Stomach (tissue), 9 donors: ENCODE results near the gene UCN2. TPM values are rescaled to one million over a fixed set of nuclear protein-coding genes. Genes with fewer than 3 reads are reported as not detected.

Experiments used
- DNase-seq, 2 donors: peaks; one replicate each; pipeline versions ENCODE4 v3.0.0 to v3.0.0-alpha.2; 2013 to 2019
- H3K27ac ChIP-seq, 5 donors: fragments of 200-600 bp in 4 of 5; sonication (generic) in 4 of 5; one replicate each; pipeline ENCODE4 v1.5.1; 2013 to 2019; ENCODE audit warnings: mild to moderate bottlenecking in 1 of 5, moderate library complexity in 1 of 5
- H3K27me3 ChIP-seq, 3 donors: fragments of 200-600 bp; sonication (generic); one replicate each; pipeline ENCODE4 v1.5.1; 2017 to 2019; ENCODE audit warnings: mixed run types in 1 of 3
- H3K36me3 ChIP-seq, 4 donors: fragments of 200-600 bp; sonication (generic); 1 replicate in 3 of 4; 2 replicates in 1 of 4; pipeline ENCODE4 v1.5.1; 2016 to 2019
- H3K4me1 ChIP-seq, 4 donors: fragments of 200-600 bp; sonication (generic); one replicate each; pipeline ENCODE4 v1.5.1; 2016 to 2019
- H3K4me3 ChIP-seq, 4 donors: fragments of 200-600 bp; sonication (generic) in 3 of 4; one replicate each; pipeline ENCODE4 v1.5.1; 2016 to 2019; ENCODE audit warnings: mild to moderate bottlenecking in 1 of 4
- H3K9me3 ChIP-seq, 4 donors: fragments of 200-600 bp; sonication (generic); one replicate each; pipeline ENCODE4 v1.5.1; 2016 to 2019
- EP300 ChIP-seq: sonication (generic); formaldehyde crosslinking; IDR thresholded peaks from one replicate; pipeline ENCODE4 v1.6.1; 2017; ENCODE audit warnings: antibody characterized with exemption
- POLR2A ChIP-seq, 4 donors: fragments of 450-650 bp; IDR thresholded peaks; one replicate each; pipeline ENCODE4 v1.6.1; 2016; ENCODE audit warnings: antibody characterized with exemption in 4 of 4, control low read depth in 2 of 4, mild to moderate bottlenecking in 1 of 4, moderate library complexity in 1 of 4
- POLR2AphosphoS5 ChIP-seq, 3 donors: sonication (generic); formaldehyde crosslinking; IDR thresholded peaks; one replicate each; pipeline ENCODE4 v1.6.1; 2016; ENCODE audit warnings: antibody characterized with exemption in 3 of 3
- whole genome bisulfite sequencing, 5 donors: extraction: QIAGEN DNeasy Blood & Tissue Kit in 3 of 5; methylation state at CpG; one replicate each; pipeline versions ENCODE4 v1.1.5 to v1.1.7; 2013 to 2018; 5-methylcytosine and 5-hydroxymethylcytosine counted together
- intact Hi-C: fragments of 100-400 bp; cut with DNase I; formaldehyde crosslinking; loops from one replicate; pipeline ENCODE4 v1.15.1; 2023; ENCODE audit warnings: low total_unique reads
- polyA plus RNA-seq, 3 donors: library from polyadenylated mRNA; stranded (reverse); fragments of 200-250 nt; gene quantifications; one replicate each; pipeline ENCODE4 v1.2.3, GENCODE V29; 2013
- total RNA-seq, 5 donors: library from RNA; depleted of rRNA; stranded (reverse); fragments of >200 nt; gene quantifications; one replicate each; pipeline versions ENCODE4 v1.1.0 to v1.2.3, GENCODE V29; 2014 to 2016
- TF ChIP-seq, protein P1 (sequence below), 7 experiments: fragments of 450-650 bp in 4 of 7; fragments of 200-600 bp in 3 of 7; sonication (generic) in 3 of 7; IDR thresholded peaks; one replicate each; pipeline ENCODE4 v1.5.1; 2016 to 2019; ENCODE audit warnings: antibody characterized with exemption in 7 of 7, control low read depth in 2 of 7, mild to moderate bottlenecking in 1 of 7
- donor health status: healthy with polysubstance abuse.
- donor health status: Bipolar disorder and iron deficiency.
- donor health status: healthy.

UCN2 gene
- total and polyA plus RNA-seq, 8 donors, result 0.31 to 3.3 (median 0.48) TPM; not detected in 4

DNA sequence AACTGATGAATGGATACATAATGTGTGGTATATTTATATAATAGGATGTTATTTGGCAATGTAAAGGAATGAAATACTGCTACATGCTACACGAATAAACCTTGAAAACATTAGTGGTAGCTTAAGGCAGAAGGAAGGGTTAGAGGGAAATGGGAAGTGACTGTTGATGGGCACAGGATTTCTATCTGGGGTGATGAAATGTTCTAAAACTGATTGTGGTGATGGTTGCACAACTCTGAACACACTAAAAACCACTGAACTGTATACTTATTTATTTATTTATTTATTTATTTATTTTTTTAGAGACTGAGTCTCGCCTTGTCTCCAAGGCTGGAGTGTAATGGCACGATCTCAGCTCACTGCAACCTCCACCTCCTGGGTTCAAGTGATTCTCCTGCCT lies 34.8 kb downstream of the UCN2 start:
- Histone ChIP-seq H3K4me3 (no peak overlapping the region), H3K27me3 (no peaks in the 10 kb centered on the region), H3K36me3 (peaks cover 0 to 15% (median 9%) of the 10 kb centered on the region in 4 donors), H3K27ac (peak overlapping the region in 1 of 5 donors; percentile 10), H3K4me1 (no peaks in the 10 kb centered on the region), H3K9me3 (no peaks in the 10 kb centered on the region)
- intact Hi-C loops, result no loop called here
- 72 to 93% (median 93%) methylated on average over 3 of the region's 3 CpGs for WGBS, 5 donors
- no peak for DNase-seq
- TF ChIP-seq, protein P1, sequence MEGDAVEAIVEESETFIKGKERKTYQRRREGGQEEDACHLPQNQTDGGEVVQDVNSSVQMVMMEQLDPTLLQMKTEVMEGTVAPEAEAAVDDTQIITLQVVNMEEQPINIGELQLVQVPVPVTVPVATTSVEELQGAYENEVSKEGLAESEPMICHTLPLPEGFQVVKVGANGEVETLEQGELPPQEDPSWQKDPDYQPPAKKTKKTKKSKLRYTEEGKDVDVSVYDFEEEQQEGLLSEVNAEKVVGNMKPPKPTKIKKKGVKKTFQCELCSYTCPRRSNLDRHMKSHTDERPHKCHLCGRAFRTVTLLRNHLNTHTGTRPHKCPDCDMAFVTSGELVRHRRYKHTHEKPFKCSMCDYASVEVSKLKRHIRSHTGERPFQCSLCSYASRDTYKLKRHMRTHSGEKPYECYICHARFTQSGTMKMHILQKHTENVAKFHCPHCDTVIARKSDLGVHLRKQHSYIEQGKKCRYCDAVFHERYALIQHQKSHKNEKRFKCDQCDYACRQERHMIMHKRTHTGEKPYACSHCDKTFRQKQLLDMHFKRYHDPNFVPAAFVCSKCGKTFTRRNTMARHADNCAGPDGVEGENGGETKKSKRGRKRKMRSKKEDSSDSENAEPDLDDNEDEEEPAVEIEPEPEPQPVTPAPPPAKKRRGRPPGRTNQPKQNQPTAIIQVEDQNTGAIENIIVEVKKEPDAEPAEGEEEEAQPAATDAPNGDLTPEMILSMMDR (IDR thresholded peaks at IDR 0.05), result no peak
- TF ChIP-seq POLR2AphosphoS5 (IDR thresholded peaks at IDR 0.05) (no peak), POLR2A (IDR thresholded peaks at IDR 0.05) (no peak), EP300 (no peak)

DNA sequence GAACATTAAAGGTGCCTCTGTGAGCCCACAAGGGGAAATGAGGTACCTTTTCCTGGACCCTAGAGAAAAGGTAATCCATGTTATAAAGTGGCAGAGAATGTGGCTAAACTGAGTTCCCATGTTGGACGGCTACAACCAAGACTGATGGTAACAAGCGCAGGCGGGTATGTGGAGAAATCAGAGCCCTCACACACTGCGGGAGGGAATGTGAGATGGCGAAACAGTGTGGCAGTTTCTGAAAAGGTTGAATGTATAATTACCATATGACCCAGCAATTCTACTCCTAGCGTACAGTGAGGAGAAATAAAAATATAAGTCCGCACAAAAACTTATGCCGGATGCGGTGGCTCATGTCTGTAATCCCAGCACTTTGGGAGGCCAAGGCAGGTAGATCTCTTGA lies 35.5 kb downstream of the UCN2 start:
- intact Hi-C loops, result no loop called here
- no peak overlapping the region for H3K4me3 ChIP-seq
- H3K27ac ChIP-seq, result peak overlapping the region in 2 of 5 donors; percentile 10 to 53

DNA sequence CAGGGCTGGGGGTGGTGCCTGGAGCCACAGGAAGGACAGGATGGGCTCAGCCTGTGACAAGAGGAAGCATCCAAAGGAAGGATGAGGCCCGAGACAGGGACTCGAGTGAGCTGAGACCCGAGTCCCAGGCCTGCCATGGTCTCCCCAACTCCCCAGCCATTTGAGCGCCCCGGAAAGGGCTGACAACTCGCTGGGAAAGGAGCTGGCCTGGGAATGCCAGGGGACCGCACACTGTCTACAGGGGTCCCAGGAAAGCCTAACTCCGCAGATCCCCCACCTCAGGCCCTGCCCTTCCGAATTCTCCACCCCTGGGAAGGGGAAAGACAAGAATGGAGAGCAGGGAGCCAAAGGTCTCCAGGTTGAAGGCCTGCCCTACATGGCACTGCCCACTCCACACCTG lies 38.6 kb downstream of the UCN2 start:
- no peaks in the 10 kb centered on the region for H3K27me3 ChIP-seq
- no peaks in the 10 kb centered on the region for H3K4me1 ChIP-seq
- no peaks in the 10 kb centered on the region for H3K9me3 ChIP-seq
- DNase-seq, result no peak
- WGBS, 5 donors, result 87 to 97% (median 93%) methylated on average over 6 to 9 of the region's 9 CpGs
- H3K36me3 ChIP-seq, result peaks cover 0 to 26% (median 9%) of the 10 kb centered on the region in 4 donors
- H3K4me3 ChIP-seq, result no peak overlapping the region
- H3K27ac ChIP-seq, result no peak overlapping the region
- intact Hi-C loops, result no loop called here
- TF ChIP-seq POLR2AphosphoS5 (IDR thresholded peaks at IDR 0.05) (no peak), POLR2A (IDR thresholded peaks at IDR 0.05) (no peak), EP300 (no peak)
- TF ChIP-seq, protein P1 (IDR thresholded peaks at IDR 0.05), result no peak

More for the DNA sequence above, 35.5 kb downstream of the UCN2 start:
- H3K36me3 ChIP-seq, result peaks cover 0 to 13% (median 8%) of the 10 kb centered on the region in 4 donors
- 80 to 97% (median 90%) methylated on average over 9 of the region's 9 CpGs for WGBS, 5 donors
- no peak for DNase-seq
- H3K27me3 ChIP-seq, result no peaks in the 10 kb centered on the region
- no peaks in the 10 kb centered on the region for H3K4me1 ChIP-seq
- no peaks in the 10 kb centered on the region for H3K9me3 ChIP-seq
- TF ChIP-seq, protein P1 (IDR thresholded peaks at IDR 0.05), result no peak
- TF ChIP-seq POLR2A (IDR thresholded peaks at IDR 0.05), result no peak
- TF ChIP-seq POLR2AphosphoS5 (IDR thresholded peaks at IDR 0.05), result no peak
- no peak for TF ChIP-seq EP300

DNA sequence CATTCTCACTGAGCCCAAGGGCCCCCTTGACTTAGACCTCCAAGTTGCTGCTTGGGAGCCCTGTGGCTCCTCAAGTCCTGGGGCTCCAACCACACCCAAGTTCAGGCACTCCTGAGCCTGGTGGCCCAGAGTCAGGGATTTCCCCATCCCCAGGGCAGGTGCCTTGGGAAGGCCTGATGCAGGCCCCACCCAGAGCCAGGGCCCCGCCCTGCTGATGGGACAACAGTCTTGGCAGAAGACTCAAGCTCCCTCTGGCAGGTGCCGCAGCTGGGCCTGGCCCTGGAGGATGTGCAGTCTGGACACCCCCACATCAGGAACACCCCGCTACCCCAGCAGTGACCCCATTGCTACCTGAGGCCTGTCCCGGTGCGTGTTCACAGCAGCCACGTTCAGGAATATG lies 41.9 kb downstream of the UCN2 start:
- no peak for DNase-seq
- H3K36me3 ChIP-seq, result peaks cover 0 to 32% (median 5%) of the 10 kb centered on the region in 4 donors
- TF ChIP-seq POLR2AphosphoS5 (IDR thresholded peaks at IDR 0.05), result no peak
- no peak for TF ChIP-seq EP300
- TF ChIP-seq POLR2A (IDR thresholded peaks at IDR 0.05), result no peak
- TF ChIP-seq, protein P1 (IDR thresholded peaks at IDR 0.05), result no peak
- no peaks in the 10 kb centered on the region for H3K27me3 ChIP-seq
- intact Hi-C loops, result no loop called here
- no peak overlapping the region for H3K4me3 ChIP-seq
- 82 to 94% (median 92%) methylated on average over 4 to 6 of the region's 6 CpGs for WGBS, 5 donors
- no peaks in the 10 kb centered on the region for H3K9me3 ChIP-seq
- H3K27ac ChIP-seq, result no peak overlapping the region
- H3K4me1 ChIP-seq, result no peaks in the 10 kb centered on the region
